Loucy (cell line): ENCODE data around the gene OR6S1.

Experiments used
- H2AFZ ChIP-seq: fragments of 200-600 bp; sonication (generic); 2 replicates; pipeline ENCODE4 v1.6.0; 2016; ENCODE audit warnings: antibody characterized with exemption, mild to moderate bottlenecking, low read length, moderate library complexity
- H3F3A ChIP-seq: fragments of 200-600 bp; 2 replicates; pipeline ENCODE4 v1.6.0; 2016; ENCODE audit warnings: antibody characterized with exemption, low read depth, mild to moderate bottlenecking
- H3K27me3 ChIP-seq: fragments of 200-600 bp; sonication (generic); 2 replicates; pipeline ENCODE4 v1.6.1; 2014; ENCODE audit warnings: low read length, mild to moderate bottlenecking; ENCODE audit not compliant: insufficient read depth, poor library complexity, severe bottlenecking
- H3K36me3 ChIP-seq: fragments of 200-600 bp; sonication (generic); 2 replicates; pipeline ENCODE4 v1.6.1; 2016; ENCODE audit warnings: low read length; ENCODE audit not compliant: insufficient read depth
- H3K4me1 ChIP-seq: fragments of 200-600 bp; sonication (generic); 2 replicates; pipeline ENCODE4 v1.5.1; 2014; ENCODE audit warnings: low read length, mild to moderate bottlenecking; ENCODE audit not compliant: insufficient read depth, poor library complexity, severe bottlenecking
- H3K4me2 ChIP-seq: fragments of 200-600 bp; sonication (generic); 2 replicates; pipeline ENCODE4 v1.6.0; 2014; ENCODE audit warnings: antibody characterized with exemption, low read length, low read depth, mild to moderate bottlenecking; ENCODE audit not compliant: poor library complexity, severe bottlenecking
- H3K4me3 ChIP-seq: fragments of 200-600 bp; sonication (generic); 2 replicates; pipeline ENCODE4 v1.5.1; 2014; ENCODE audit warnings: low read length, mild to moderate bottlenecking, mixed read lengths; ENCODE audit not compliant: poor library complexity, severe bottlenecking
- H3K79me2 ChIP-seq: fragments of 200-600 bp; sonication (generic); 2 replicates; pipeline ENCODE4 v1.6.1; 2014; ENCODE audit warnings: low read length; ENCODE audit not compliant: insufficient read depth
- H3K9ac ChIP-seq: fragments of 200-600 bp; sonication (generic); 2 replicates; pipeline ENCODE4 v1.6.0; 2014; ENCODE audit warnings: mild to moderate bottlenecking, low read depth, low read length, moderate library complexity; ENCODE audit not compliant: poor library complexity, severe bottlenecking
- H3K9me2 ChIP-seq: fragments of 200-600 bp; sonication (generic); replicated peaks from 2 replicates; pipeline ENCODE4 v1.6.1; 2016; ENCODE audit warnings: low read depth, low read length, mixed read lengths
- H3K9me3 ChIP-seq: fragments of 200-600 bp; sonication (generic); 2 replicates; pipeline ENCODE4 v1.6.1; 2014; ENCODE audit warnings: mild to moderate bottlenecking, antibody characterized with exemption, low read length, low read depth; ENCODE audit not compliant: insufficient read depth
- H4K20me1 ChIP-seq: fragments of 200-600 bp; sonication (generic); 2 replicates; pipeline ENCODE4 v1.6.0; 2014; ENCODE audit warnings: antibody characterized with exemption, low read length, mild to moderate bottlenecking; ENCODE audit not compliant: insufficient read depth, poor library complexity, severe bottlenecking
- EZH2phosphoT487 ChIP-seq: fragments of 200-600 bp; IDR thresholded peaks from 2 replicates; pipeline ENCODE4 v1.6.1; 2018; ENCODE audit warnings: antibody characterized with exemption, mild to moderate bottlenecking, moderate library complexity, borderline replicate concordance
- TF ChIP-seq, protein P1 (sequence below): fragments of 200-600 bp; sonication (generic); conservative IDR thresholded peaks from 2 replicates; pipeline ENCODE4 v1.5.1; 2014; ENCODE audit warnings: mild to moderate bottlenecking, antibody characterized with exemption, low read length

OR6S1 gene

DNA sequence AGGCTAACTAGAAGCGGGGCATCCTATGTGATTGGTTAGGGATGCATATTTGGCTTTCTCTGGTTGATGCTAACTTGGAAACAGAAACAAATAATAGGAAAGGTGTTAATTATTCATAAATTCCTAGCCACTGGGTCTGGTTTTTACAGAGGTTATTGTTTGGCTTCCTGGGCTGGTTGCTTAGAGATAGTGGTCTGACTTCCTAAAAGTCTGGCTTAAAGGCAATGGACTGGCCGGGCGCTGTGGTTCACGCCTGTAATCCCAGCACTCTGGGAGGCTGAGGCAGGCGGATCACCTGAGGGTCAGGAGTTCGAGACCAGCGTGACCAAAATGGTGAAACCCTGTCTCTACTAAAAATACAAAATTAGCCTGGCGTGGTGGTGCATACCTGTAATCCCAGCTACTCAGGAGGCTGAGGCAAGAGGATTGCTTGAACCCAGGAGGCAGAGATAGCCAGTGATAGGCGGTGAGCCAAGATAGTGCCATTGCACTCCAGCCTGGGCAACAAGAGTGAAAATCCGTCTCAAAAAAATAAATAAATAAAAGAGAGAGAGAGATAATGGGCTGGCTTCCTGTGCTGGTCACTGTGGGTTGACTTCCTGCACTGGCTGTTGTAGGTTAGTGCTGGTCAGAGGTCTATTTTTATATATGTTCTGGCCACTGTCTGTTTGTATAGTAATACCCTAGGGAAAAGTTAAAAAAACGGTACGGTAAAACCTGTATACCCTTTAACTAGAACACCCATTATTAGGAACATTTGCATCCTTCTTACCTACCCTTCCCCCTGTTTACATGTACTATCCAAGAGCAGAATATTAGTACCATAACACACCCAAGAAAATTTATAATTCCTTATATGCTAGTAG is 24.1 kb downstream of the OR6S1 start:
- Histone ChIP-seq H3K4me2 (peak overlapping the region; percentile 68), H3K9me2 (no peaks in the 10 kb centered on the region), H3K4me1 (peaks cover 24% of the 10 kb centered on the region), H3K9me3 (no peaks in the 10 kb centered on the region), H3K36me3 (no peaks in the 10 kb centered on the region), H2AFZ (peak overlapping the region; percentile 34; the same call in 1 of the 2 replicates), H3K27me3 (no peaks in the 10 kb centered on the region), H3F3A (no peaks in the 10 kb centered on the region), H3K4me3 (peak overlapping the region; percentile 37), H4K20me1 (no peaks in the 10 kb centered on the region), H3K79me2 (no peaks in the 10 kb centered on the region), H3K9ac (peak overlapping the region; percentile 15)
- TF ChIP-seq, protein P1, sequence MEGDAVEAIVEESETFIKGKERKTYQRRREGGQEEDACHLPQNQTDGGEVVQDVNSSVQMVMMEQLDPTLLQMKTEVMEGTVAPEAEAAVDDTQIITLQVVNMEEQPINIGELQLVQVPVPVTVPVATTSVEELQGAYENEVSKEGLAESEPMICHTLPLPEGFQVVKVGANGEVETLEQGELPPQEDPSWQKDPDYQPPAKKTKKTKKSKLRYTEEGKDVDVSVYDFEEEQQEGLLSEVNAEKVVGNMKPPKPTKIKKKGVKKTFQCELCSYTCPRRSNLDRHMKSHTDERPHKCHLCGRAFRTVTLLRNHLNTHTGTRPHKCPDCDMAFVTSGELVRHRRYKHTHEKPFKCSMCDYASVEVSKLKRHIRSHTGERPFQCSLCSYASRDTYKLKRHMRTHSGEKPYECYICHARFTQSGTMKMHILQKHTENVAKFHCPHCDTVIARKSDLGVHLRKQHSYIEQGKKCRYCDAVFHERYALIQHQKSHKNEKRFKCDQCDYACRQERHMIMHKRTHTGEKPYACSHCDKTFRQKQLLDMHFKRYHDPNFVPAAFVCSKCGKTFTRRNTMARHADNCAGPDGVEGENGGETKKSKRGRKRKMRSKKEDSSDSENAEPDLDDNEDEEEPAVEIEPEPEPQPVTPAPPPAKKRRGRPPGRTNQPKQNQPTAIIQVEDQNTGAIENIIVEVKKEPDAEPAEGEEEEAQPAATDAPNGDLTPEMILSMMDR = no peak
- TF ChIP-seq EZH2phosphoT487 = no peak

DNA sequence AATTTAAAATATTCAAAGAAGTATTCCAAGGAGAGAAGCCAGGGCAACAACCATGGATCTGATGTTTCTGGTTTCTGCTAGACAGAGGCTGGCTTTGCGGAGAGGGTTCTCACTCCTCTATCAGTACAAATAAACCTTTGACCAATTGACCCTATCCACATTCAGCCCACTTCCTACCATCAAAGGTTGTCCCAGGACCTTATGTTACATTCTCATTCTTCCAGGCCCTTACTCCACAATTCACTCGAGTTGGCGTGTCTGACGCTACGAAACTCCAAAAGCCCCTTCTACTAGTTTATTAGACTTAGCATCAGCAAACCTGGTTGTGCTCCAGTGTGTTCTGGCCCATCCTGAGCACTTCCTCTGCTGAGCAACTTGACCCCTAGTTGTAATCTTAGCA is 25.5 kb downstream of the OR6S1 start:
- Histone ChIP-seq H4K20me1 (no peaks in the 10 kb centered on the region), H3K4me2 (no peak overlapping the region), H3K9me2 (no peaks in the 10 kb centered on the region), H3K9me3 (no peaks in the 10 kb centered on the region), H3K4me3 (no peak overlapping the region), H3K9ac (no peak overlapping the region), H3F3A (0 out of 2 replicates have a peak, but pooled peaks cover 2% of the 10 kb centered on the region), H3K4me1 (peaks cover 35% of the 10 kb centered on the region), H3K36me3 (no peaks in the 10 kb centered on the region), H2AFZ (no peak overlapping the region), H3K27me3 (no peaks in the 10 kb centered on the region), H3K79me2 (no peaks in the 10 kb centered on the region)
- TF ChIP-seq EZH2phosphoT487 = no peak
- TF ChIP-seq, protein P1 = no peak

DNA sequence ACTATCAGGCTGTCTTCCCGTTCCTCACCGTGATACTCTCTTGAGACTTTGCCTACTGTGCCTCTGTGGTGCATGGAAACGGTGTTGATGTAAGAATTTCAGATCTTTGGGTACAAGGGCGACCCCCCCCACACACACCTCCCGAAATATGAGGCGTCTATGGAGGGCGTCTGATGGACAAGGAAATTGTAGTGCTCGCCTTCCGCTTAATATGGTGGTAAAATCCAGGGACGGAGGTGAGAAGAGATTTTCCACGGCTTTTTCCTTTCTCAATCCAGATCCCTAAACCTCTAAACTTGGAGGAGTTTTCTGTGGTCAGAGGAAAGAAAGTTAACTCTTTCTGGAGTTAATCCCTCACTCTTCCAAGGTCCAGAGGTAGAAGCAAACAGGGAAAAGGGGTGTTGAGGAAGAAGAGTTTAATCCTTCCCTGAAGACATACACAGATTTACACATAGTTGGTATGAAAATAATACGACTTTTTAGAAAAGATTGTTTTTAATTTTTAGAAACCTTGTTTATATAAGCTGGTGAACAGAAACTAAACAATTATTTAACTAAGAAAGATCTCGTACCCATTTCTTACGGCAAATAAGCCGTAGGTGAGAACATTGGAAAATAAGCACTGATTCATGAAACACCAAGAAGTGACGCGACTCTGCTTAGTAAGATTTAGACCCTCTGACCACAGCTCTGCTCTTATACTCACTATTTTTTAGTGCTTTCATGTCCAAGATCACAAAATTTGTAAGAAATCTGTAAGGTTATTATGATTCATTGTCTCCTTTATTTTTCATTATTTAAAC is 27.3 kb downstream of the OR6S1 start:
- Histone ChIP-seq H3K9ac (peak overlapping the region; percentile 58), H4K20me1 (no peaks in the 10 kb centered on the region), H3K4me3 (peak overlapping the region; percentile 77), H3K79me2 (no peaks in the 10 kb centered on the region), H3K9me3 (no peaks in the 10 kb centered on the region), H2AFZ (peak overlapping the region; percentile 13; the same call in 1 of the 2 replicates), H3K9me2 (no peaks in the 10 kb centered on the region), H3K27me3 (no peaks in the 10 kb centered on the region), H3K4me1 (peaks cover 45% of the 10 kb centered on the region), H3K36me3 (no peaks in the 10 kb centered on the region), H3F3A (0 out of 2 replicates have a peak, but pooled peaks cover 2% of the 10 kb centered on the region), H3K4me2 (peak overlapping the region; percentile 79)
- TF ChIP-seq EZH2phosphoT487 = no peak
- TF ChIP-seq, protein P1 = no peak
